Choroid plexus epithelial cell (primary cell): ENCODE data around the gene VPS35L.

ENCODE experiments used
- DNase-seq: peaks from one replicate; pipeline ENCODE4 v3.0.0-alpha.2; 2010; ENCODE audit warnings: low read depth
- H3K4me3 ChIP-seq: 2 replicates; pipeline ENCODE4 v1.5.1; 2011; ENCODE audit warnings: low read depth, mild to moderate bottlenecking, control low read depth, low read length, moderate library complexity
- TF ChIP-seq, protein P1 (sequence below): conservative IDR thresholded peaks from 2 replicates; pipeline ENCODE4 v1.5.1; 2011; ENCODE audit warnings: low read depth, mild to moderate bottlenecking, control low read depth, inconsistent platforms, low read length, moderate library complexity

Gene VPS35L, protein sequence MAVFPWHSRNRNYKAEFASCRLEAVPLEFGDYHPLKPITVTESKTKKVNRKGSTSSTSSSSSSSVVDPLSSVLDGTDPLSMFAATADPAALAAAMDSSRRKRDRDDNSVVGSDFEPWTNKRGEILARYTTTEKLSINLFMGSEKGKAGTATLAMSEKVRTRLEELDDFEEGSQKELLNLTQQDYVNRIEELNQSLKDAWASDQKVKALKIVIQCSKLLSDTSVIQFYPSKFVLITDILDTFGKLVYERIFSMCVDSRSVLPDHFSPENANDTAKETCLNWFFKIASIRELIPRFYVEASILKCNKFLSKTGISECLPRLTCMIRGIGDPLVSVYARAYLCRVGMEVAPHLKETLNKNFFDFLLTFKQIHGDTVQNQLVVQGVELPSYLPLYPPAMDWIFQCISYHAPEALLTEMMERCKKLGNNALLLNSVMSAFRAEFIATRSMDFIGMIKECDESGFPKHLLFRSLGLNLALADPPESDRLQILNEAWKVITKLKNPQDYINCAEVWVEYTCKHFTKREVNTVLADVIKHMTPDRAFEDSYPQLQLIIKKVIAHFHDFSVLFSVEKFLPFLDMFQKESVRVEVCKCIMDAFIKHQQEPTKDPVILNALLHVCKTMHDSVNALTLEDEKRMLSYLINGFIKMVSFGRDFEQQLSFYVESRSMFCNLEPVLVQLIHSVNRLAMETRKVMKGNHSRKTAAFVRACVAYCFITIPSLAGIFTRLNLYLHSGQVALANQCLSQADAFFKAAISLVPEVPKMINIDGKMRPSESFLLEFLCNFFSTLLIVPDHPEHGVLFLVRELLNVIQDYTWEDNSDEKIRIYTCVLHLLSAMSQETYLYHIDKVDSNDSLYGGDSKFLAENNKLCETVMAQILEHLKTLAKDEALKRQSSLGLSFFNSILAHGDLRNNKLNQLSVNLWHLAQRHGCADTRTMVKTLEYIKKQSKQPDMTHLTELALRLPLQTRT

DNA sequence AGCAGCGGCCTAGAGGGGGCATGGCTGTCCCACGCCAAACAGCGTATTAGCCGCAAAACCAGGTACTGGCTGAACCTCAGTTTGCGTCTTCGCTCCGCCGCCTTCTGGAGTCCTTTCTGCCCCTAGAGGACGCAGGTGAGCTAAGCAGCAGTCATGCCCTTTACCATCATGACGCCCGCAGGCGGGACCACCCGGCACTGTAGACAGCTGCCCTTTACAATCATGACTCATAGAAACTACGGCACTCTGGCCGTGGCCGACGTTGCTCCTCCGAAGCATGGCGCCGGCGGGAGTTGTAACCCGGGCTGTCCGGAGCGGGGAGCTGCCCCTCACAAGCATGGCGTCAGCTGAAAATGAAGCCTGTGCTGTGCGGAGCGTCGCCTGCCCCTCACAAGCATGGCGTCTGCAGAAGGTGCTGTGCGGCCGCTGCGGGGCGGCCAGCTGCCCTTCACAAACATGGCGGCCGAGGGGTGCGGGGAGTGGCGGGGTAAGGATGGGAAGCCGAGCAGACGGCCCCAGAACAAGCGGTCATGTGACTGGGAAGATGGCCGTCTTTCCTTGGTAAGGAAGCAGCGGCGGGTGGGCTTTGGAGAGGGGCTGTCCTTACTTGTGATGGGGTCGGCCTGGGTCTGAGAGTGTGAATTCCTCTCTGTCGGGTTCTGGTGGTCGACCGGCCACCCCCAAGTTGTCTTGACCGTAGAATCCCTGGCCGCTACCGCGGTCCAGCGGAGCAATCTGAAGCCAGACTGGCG lies at the start of gene VPS35L:
Gene VPS35L (plus strand): TSS at position 518 of the 752 bp plus-strand sequence. CDS start 27 bp downstream, at position 545.
- TF ChIP-seq, protein P1, sequence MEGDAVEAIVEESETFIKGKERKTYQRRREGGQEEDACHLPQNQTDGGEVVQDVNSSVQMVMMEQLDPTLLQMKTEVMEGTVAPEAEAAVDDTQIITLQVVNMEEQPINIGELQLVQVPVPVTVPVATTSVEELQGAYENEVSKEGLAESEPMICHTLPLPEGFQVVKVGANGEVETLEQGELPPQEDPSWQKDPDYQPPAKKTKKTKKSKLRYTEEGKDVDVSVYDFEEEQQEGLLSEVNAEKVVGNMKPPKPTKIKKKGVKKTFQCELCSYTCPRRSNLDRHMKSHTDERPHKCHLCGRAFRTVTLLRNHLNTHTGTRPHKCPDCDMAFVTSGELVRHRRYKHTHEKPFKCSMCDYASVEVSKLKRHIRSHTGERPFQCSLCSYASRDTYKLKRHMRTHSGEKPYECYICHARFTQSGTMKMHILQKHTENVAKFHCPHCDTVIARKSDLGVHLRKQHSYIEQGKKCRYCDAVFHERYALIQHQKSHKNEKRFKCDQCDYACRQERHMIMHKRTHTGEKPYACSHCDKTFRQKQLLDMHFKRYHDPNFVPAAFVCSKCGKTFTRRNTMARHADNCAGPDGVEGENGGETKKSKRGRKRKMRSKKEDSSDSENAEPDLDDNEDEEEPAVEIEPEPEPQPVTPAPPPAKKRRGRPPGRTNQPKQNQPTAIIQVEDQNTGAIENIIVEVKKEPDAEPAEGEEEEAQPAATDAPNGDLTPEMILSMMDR = peak; percentile 80
- DNase-seq = peak; percentile 99
- H3K4me3 ChIP-seq = peak within 1 kb of the TSS; percentile 90

- H3K4me3 ChIP-seq = no peak overlapping the region
- TF ChIP-seq, protein P1 = no peak
- DNase-seq = no peak
Observed at GRCh38 chr16:19506965-19507364, 48.5 kb upstream of the VPS35L start.

- TF ChIP-seq, protein P1 = no peak
- no peak for DNase-seq
- no peak overlapping the region for H3K4me3 ChIP-seq
Observed at GRCh38 chr16:19507867-19508266, 47.6 kb upstream of the VPS35L start.

- no peak overlapping the region for H3K4me3 ChIP-seq
- TF ChIP-seq, protein P1 = no peak
- DNase-seq = no peak
Observed at GRCh38 chr16:19512297-19512696, 43.2 kb upstream of the VPS35L start.

DNA sequence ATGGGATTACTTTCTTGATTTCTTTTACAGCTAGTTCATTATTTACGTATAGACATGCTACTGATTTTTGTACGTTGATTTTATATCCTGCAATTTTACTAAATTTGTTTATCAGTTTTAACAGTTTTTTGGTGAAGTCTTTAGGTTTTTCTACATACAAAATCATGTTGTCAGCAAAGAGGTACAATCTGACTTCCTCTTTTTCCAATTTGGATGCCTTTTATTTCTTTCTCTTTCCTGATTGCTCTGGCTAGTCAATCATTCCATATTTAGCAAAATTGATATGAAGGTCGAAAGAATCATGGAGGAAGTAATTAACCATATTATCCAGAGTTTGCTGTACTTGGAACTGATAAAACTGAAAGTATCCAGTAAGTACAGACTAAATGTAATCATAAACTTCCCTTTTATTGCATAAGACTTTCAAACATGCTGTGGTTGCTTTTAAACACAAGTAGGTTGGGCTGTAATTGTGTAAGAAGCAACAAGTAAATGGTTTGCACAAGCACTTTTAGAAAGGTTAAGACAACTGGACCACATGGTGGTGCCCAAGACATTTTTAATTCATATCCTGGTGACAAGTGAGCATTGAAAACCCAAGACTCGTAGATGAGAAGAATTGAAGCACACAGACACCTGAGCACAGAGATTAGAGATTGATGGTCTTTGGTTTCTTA lies 42.0 kb upstream of the VPS35L start:
- H3K4me3 ChIP-seq = no peak overlapping the region
- TF ChIP-seq, protein P1 = no peak
- DNase-seq = peak; percentile 72

- TF ChIP-seq, protein P1 = no peak
- H3K4me3 ChIP-seq = no peak overlapping the region
- DNase-seq = peak; percentile 17
Observed at GRCh38 chr16:19515757-19516156, 39.7 kb upstream of the VPS35L start.
